22Rv1 (cell line): ENCODE results near the gene FRMD1.
A peak's percentile ranks its signal among the peaks of the same experiment; 100 is the strongest.

Experiments used
- CTCF ChIP-seq: fragments of 450-650 bp; IDR thresholded peaks from 2 replicates; pipeline ENCODE4 v1.5.1; 2017; ENCODE audit warnings: mild to moderate bottlenecking
- ZFX ChIP-seq: fragments of 450-650 bp; IDR thresholded peaks from 2 replicates; pipeline ENCODE4 v1.6.1; 2017; ENCODE audit warnings: antibody characterized with exemption, borderline replicate concordance

- TF ChIP-seq CTCF (peak; percentile 38), ZFX (no peak)
These were observed 7.4 kb downstream of the FRMD1 start for GRCh38 chr6:168071620-168072019.
